Measurements from ENCODE around the gene SLC22A3. TPM values are rescaled to one million over a fixed set of nuclear protein-coding genes. Genes with fewer than 3 reads are reported as not detected.

Gene SLC22A3
- total RNA-seq, 4 donors from 2014 or later: 49.5 to 75.4 (median 58.2) TPM

Other genes with a start within 250 kb of the SLC22A3 start
- 1 to 10 TPM in 2 of 4 donors, under 1 TPM in 2; 0.78 to 1.4 (median 1.1) TPM for gene SLC22A1, start 226.6 kb upstream of the SLC22A3 start, total RNA-seq
- not detected for gene SLC22A2, start 89.6 kb upstream of the SLC22A3 start, total RNA-seq